ENCODE results near the gene SCN9A.
"Not testable (repeated sequence)": the region's sequence is repeated elsewhere in the genome, so short reads cannot be mapped to it uniquely, and the experiment has no call there.

The SCN9A gene

GRCh38 chr2:166211079-166211478, 164.7 kb downstream of the SCN9A start:
- H3K27ac ChIP-seq = no peak overlapping the region
- TF ChIP-seq, protein P1, sequence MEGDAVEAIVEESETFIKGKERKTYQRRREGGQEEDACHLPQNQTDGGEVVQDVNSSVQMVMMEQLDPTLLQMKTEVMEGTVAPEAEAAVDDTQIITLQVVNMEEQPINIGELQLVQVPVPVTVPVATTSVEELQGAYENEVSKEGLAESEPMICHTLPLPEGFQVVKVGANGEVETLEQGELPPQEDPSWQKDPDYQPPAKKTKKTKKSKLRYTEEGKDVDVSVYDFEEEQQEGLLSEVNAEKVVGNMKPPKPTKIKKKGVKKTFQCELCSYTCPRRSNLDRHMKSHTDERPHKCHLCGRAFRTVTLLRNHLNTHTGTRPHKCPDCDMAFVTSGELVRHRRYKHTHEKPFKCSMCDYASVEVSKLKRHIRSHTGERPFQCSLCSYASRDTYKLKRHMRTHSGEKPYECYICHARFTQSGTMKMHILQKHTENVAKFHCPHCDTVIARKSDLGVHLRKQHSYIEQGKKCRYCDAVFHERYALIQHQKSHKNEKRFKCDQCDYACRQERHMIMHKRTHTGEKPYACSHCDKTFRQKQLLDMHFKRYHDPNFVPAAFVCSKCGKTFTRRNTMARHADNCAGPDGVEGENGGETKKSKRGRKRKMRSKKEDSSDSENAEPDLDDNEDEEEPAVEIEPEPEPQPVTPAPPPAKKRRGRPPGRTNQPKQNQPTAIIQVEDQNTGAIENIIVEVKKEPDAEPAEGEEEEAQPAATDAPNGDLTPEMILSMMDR (IDR thresholded peaks at IDR 0.05) = no peak
- no peak for TF ChIP-seq ZFX (IDR thresholded peaks at IDR 0.05; ENCODE audit: borderline replicate concordance)

GRCh38 chr2:166209944-166210343, 165.8 kb downstream of the SCN9A start:
- not testable (repeated sequence) for H3K27ac ChIP-seq

GRCh38 chr2:166209367-166209766, 166.4 kb downstream of the SCN9A start:
- H3K27ac ChIP-seq = not testable (repeated sequence)

DNA sequence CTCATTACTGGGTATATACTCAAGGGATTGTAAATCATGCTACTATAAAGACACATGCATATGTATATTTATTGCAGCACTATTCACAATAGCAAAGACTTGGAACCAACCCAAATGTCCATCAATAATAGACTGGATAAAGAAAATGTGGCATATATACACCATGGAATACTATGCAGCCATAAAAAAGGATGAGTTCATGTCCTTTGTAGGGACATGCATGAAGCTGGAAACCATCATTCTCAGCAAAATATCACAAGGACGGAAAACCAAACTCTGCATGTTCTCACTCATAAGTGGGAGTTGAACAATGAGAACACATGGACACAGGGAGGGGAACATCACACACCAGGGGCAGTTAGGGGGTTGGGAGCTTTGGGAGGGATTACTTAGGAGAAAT, 169.6 kb downstream of the SCN9A start:
- not testable (repeated sequence) for H3K27ac ChIP-seq

DNA sequence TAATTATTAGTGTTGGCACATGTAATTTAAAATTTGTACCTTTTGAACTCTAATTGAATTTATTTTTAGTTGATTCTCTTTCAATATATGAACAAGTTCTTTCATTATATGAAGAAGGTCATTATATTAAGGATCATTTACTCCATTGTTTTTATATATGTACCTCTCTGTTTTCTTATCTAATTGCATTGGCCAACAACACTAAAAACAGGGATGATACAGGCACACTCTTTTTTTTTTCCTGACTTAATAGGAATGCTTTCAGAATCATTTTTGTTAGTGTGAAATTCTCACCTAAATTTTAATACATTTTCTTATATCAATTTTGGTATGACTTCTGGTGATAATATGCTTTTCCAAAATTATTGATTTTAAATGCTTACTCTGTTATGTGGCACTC, 173.0 kb downstream of the SCN9A start:
- no peak overlapping the region for H3K27ac ChIP-seq
- TF ChIP-seq, protein P1 (IDR thresholded peaks at IDR 0.05) = no peak
- TF ChIP-seq ZFX (IDR thresholded peaks at IDR 0.05; ENCODE audit: borderline replicate concordance) = no peak

- H3K27ac ChIP-seq = no peak overlapping the region
- TF ChIP-seq ZFX (IDR thresholded peaks at IDR 0.05; ENCODE audit: borderline replicate concordance) = no peak
Observed at GRCh38 chr2:166197446-166197845, 178.3 kb downstream of the SCN9A start.

DNA sequence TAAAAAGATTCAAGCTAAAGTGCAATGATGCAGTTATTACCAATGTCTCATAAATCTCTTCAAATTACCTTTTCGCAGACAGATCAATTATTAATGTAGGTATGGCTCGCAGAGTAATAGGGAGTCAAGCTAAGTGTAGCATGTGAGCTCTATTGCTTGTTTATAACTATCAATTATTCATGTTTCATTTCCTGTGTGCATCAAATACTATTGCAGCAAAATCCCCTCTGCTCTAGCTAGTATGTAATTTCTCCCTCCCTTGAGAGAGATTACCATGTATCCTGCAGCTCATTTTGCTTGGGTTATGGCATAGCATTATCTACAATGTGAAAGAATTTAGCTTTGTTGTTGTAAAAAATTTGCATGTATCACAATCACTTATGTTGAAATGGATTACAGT, 182.3 kb downstream of the SCN9A start:
- H3K27ac ChIP-seq = no peak overlapping the region
- TF ChIP-seq, protein P1 (IDR thresholded peaks at IDR 0.05) = no peak
- no peak for TF ChIP-seq ZFX (IDR thresholded peaks at IDR 0.05; ENCODE audit: borderline replicate concordance)

- H3K27ac ChIP-seq = no peak overlapping the region
- TF ChIP-seq ZFX (IDR thresholded peaks at IDR 0.05; ENCODE audit: borderline replicate concordance) = no peak
- TF ChIP-seq, protein P1 (IDR thresholded peaks at IDR 0.05) = no peak
Observed at GRCh38 chr2:166188084-166188483, 187.7 kb downstream of the SCN9A start.

DNA sequence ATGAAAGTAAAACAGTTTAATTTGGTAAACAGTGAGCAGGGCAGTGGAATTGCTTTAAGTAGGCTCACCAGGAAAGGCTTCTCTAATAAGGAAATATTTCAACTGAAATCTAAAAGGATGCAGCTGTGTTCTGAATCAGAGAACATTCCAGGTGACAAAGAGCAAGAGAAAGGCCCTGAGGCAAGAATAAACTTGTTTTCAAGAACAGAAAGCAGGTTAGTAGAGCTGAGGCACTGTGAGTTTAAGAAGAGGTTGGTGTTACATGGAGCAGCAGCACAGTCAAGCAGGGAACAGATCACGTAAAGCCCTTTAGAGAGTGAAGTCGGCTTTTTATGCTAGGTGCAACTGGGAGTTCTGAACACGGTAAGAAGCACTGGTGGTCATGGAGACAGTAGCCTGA, 191.0 kb downstream of the SCN9A start:
- no peak overlapping the region for H3K27ac ChIP-seq
- TF ChIP-seq, protein P1 (IDR thresholded peaks at IDR 0.05) = no peak
- no peak for TF ChIP-seq ZFX (IDR thresholded peaks at IDR 0.05; ENCODE audit: borderline replicate concordance)

DNA sequence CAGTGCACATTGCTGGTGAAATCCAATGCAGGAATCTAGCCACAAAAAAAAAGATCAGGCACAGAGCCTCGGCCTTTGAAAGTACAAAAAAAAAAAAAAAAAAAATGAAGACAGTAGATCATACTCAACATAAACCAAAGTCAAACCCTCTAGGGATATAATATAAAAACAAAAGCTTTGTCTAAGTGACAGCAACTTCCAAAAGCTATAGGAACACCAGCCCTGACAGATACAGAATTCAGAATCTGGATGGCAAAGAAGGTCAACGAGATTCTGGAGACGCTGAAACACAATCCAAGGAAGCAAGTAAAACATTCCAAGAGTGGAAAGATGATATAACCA, 194.0 kb downstream of the SCN9A start:
- H3K27ac ChIP-seq = no peak overlapping the region

More for the DNA sequence above, 194.0 kb downstream of the SCN9A start:
- TF ChIP-seq ZFX (IDR thresholded peaks at IDR 0.05; ENCODE audit: borderline replicate concordance) = no peak
- TF ChIP-seq, protein P1 (IDR thresholded peaks at IDR 0.05) = peak; percentile 51

Measured in 22Rv1 (cell line).